Lower leg skin (tissue), 3 donors: Measurements from ENCODE around the gene SIMC1.
"Not testable (repeated sequence)": the region's sequence is repeated elsewhere in the genome, so short reads cannot be mapped to it uniquely, and the experiment has no call there.

Experiments used
- CTCF ChIP-seq, 3 donors: fragments of 450-650 bp; IDR thresholded peaks; one replicate each; pipeline ENCODE4 v1.5.1; 2016; ENCODE audit warnings: antibody characterized with exemption in 3 of 3, mild to moderate bottlenecking in 3 of 3, moderate library complexity in 2 of 3
- POLR2A ChIP-seq, 2 donors: fragments of 450-650 bp; IDR thresholded peaks; one replicate each; pipeline ENCODE4 v1.6.1; 2016 to 2017; ENCODE audit warnings: antibody characterized with exemption in 2 of 2, mild to moderate bottlenecking in 1 of 2, moderate library complexity in 1 of 2

- TF ChIP-seq CTCF, POLR2A (IDR thresholded peaks at IDR 0.05): not testable (repeated sequence)
These were observed 21.8 kb upstream of the SIMC1 start for GRCh38 chr5:176216393-176216916.
